ENCODE results near the gene GNAZ.

The GNAZ gene

DNA sequence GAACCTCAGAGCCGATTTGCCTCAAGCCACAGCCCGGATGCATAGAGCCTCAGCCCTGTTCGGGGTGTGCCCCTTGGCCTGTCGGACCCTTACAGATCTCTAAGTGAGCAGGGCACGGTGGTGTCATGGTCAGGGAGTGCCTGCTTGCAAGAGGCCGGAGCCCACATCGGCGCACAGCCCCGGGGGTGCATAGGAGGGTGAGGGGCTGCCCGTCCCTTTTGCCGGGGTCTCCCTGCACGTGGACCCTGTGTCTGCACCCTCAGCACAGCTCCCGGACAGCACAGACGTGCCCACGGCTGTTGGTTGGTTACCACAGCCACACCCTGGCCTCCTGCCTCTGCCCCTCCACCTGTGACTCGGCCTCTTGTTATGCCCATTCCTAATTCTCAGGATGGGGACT is 81.5 kb downstream of the GNAZ start:
- DNase-seq (ENCODE audit: low spot score): no peak
- no peak for FAIRE-seq

DNA sequence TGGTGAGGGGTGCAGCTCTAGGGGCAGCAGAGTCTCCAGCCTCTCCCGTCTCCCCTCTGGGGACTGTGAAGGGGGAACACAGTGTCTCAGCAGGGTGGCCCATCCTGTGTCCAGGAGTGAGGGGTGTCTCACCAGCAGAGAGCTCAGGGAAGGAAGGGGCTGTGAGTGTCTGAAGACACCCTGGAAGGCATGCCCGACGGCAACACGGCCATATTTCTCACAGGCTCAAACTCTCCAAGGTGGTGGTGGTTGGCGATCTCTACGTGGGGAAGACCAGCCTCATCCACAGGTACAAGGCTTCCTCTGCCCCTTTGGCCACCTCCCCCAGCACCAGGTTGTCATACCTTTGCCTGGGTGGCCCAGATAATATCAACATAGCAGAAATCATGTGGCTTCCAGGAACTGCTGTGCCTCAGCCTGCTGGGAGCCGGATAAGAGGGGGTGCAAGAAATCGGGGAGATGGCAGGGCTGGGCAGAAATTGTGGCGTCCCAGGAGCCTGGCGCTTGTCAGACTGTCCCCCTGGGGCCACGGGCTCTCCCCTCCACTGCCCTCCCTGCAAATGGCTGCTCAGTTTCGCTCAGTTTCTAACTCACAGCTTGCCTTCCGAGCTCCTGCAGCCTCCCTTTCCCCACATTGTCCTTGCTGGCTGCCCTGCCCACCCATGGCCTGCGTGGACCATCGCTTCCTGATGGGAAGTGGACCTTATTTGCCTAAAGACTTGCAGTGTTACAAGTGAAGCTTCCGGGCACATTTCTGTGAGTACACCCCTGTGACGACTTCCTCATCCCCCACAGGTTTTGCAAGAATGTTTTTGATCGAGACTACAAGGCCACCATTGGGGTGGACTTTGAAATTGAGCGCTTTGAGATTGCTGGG is 82.2 kb downstream of the GNAZ start:
- FAIRE-seq (no peak), DNase-seq (ENCODE audit: low spot score) (no peak)

DNA sequence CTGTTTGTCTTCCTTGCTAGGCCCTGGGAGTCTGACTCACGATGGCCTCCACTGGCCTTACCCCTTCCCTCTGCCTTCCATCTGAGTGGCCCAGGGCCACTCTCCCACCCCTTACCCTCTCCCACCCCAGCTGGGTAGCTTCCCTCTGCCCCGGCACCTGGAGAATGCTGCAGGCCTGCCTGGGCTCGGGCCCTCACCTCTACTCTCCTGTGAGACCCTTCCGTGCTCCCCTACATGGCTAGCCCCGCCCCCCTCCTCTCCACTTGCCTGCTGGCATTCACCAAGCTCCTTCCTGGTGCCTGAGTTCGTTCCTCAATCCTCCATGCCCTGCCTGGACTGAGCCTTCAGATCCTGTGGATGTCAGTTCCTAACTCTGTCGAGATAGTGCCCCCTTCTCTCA is 83.7 kb downstream of the GNAZ start:
- FAIRE-seq (no peak), DNase-seq (ENCODE audit: low spot score) (no peak)

DNA sequence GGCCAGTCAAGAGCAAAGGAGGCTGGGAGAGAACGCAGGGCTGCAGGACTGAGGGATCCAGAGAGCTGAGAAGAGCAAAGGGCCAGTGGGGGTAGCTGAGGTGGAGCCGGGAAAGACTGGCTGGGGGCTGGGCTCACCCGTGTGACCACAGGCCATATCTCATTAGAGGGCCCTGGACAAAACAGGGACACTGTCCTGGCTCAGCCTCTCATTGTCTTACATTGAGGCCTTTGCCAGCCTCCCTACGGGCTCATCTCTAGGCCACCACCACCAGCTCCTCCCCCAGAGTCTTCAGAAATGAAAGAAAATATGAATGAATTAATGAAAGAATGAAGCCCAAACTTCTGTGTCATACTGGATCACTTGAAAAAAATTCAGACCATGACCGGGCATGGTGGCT is 84.1 kb downstream of the GNAZ start:
- FAIRE-seq: no peak
- DNase-seq (ENCODE audit: low spot score): no peak

DNA sequence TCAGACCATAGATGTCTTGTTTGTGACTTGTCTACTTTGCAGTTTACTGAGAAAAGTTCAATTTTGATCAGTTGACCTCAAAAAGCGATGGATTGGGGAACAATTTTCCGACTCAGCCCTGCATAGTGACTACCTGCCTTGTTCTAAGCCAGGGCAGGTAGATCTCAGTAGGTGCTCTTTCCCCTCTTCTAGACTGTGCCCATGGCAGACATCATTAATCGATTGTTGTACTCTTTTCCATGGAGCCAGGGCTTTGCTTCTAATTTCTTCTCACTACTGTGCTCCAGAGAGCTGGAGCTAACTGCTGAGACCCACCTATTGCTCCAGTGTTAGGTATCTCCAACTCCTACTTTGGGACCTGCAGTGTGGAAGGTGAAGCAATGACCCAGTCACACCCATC is 84.8 kb downstream of the GNAZ start:
- DNase-seq (ENCODE audit: low spot score) (no peak), FAIRE-seq (no peak)

DNA sequence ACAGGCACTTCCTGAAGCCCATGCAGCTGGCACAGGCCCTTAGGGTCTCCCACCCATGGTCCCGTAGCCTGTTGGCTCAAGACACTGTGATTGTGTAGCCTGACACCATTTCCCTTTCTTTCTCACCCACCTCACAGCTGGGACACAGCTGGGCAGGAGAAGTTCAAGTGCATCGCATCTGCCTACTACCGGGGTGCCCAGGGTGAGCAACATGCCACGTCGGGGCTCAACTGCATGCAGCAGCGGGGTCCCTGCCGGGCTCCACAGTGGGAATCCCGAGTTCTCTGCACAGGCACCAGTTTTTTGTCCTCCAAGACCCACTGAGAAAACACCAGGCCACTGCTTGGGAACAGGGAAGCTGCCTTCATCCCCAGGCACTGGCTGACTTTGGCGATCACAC is 85.5 kb downstream of the GNAZ start:
- FAIRE-seq (no peak), DNase-seq (ENCODE audit: low spot score) (no peak)

DNA sequence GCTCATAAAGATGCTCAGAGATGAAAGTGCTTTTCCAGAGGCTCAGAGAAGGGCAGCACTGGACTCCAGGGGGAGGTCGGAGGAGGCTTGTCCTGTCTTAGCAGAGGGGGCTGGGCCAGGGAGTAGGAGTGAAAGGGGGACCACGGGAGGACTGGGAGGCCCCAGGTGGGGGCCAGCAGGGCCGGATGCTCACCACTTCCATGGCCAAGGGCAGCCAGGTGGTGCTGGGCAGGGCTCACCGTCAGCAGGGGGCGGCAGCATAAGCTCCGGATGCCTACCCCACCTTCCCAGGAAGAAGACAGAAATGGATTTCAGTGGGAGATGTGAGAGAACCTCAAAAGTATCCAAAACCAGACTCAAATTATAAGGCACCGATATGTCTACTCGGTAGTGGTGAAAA is 86.0 kb downstream of the GNAZ start:
- FAIRE-seq: no peak
- DNase-seq (ENCODE audit: low spot score): no peak

DNA sequence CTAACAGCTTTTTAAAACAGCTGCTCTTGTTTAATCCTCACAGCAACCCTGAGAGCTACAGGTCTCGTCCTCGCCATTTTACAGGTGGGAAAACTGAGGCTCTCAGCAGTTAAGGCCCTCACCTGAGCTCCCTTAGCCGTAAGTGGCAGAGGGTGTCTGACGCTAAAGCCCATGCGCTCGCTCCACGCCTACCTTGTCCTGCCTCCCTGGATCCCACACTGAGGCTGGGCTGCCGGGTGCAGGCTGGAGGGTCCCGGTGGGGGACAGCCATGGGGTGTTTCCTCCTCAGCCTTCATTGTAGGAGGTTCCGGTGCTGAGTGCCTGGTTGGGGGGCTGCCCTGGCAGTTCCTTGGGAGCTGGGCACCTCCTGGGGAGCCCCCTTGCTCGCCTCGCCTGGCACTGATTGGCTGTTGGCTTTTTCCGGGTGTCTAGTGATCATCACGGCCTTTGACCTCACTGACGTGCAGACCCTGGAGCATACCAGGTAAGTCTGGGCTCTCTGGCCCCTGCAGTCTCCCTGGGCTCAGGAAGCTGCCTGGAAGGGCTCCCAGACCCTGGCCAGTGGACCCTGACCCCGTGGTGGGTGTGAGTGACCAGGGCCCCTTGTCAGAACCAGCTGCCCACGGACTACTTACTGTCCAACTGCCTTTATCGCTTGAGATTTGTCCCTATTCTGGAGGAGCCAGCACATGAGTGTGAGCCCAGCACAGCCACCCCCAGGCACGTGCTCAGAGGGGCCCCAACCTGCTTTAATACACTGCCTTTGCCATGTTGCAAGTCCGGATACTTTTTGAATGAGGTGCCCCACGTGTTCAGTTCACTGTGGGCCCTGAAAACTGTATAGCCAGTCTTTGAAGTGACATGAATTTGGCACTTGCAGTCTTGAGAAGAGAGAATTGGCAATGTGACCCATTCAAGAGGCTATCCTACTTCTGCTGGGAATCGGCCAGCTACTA is 87.5 kb downstream of the GNAZ start:
- no peak for DNase-seq (ENCODE audit: low spot score)
- FAIRE-seq: no peak

DNA sequence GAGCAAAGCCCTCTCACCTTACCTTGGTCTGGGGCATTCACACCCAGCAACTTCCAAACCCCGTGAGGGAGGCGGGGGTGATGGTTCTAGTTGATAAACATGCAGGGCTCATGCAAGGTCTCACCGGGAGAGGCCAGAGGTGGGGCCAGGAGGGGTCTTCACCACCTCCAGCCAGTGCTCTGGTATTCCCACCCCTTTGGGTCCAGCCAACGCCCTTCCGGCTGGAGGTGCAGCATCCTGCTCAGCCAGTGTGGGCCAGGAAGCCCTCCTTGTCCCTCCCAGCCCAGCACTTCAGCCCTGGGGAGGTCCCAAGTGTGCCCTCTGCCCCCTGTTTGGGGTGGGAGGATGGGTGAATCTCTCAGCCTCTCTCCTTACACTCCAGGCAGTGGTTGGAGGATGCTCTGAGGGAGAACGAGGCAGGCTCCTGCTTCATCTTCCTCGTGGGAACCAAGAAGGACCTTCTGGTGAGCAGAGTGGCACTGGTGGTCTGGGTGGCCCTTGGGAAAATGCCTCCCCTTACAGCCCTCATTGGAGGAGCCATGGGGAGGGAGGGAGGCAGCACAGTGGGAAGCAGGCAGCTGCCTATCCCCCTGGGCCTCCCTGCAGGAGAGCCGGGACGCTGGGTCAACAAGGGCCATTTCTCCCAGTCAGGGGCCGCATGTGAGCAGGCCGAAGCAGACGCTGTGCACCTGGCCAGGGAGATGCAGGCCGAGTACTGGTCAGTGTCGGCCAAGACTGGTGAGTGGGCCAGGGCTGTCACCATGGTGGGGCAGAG is 88.4 kb downstream of the GNAZ start:
- FAIRE-seq (no peak), DNase-seq (ENCODE audit: low spot score) (no peak)

DNA sequence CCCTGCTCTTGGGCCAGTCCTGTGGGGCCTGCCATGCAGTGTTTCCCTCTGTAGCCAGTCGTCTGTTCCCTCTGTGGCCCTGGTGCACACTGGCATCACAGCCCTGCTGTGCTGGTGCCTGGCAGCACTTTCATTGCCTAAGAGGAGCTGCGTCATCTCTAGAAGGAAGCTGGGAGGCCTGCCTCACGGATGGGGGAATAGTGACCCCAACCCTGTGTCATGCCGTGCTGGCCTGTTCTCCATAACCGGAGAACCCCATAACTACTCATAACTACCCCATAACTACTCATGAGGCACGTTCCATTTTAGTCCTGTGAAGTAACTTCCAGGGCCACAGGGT is 88.9 kb downstream of the GNAZ start:
- no peak for DNase-seq (ENCODE audit: low spot score)
- no peak for FAIRE-seq

DNA sequence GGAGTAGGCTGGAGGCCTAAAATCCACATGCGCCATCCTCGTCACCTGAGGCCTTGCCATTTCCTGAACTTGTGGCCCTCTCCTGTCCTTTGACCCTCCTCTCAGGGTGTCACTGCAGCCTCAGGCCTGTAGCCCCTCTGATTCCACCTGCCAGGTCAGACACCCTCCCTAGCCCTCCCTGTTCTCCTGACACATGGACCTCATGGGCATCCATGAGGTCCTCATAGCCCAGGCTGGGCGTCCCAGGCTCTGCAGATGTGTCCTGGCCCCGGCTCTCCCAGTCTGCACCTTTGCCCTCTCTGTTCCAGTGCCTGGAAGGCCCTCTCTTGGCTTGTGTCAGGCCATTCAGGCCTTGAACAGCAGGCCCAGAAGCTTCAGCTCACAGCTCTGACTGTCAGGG is 90.7 kb downstream of the GNAZ start:
- no peak for DNase-seq (ENCODE audit: low spot score)
- no peak for FAIRE-seq

DNA sequence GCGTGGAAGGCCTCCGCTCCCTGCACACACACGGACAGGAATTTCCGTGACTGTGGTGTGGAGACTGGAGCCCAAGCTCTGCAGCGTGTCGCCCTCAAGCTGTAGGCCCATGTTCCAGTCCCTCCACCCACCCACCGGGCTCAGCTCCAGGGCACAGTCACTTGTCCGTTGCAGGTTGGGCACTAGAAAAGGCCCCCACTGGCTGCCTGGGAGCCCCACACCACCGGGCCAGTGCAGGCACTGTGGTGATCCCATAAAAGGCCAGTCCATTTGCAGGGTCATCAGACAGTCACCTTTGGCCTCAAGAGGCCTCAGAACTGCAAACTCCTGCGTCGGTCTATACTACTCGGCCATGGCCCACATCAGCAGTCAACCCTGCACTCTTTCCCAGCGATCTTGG is 91.3 kb downstream of the GNAZ start:
- DNase-seq (ENCODE audit: low spot score) (no peak), FAIRE-seq (no peak)

DNA sequence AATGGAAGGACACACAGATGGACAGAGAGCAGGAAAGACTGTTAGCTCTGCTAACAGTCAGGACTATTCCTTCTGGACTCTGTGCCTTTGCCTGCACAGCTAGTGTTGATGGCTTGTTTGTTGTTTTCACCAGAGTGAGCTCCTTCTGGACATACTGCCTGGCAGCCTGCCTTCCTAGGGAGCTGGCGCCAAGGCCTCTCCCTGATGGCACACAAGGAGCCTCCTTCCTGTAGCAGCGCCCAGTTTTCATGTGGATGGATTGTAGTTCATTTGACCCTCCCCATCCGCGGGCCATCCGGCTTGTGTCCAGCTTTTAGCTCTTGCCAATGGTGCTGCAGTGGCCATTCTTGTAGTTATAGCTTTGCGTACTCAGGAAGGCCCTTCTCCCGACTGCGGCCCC is 93.3 kb downstream of the GNAZ start:
- FAIRE-seq: no peak
- no peak for DNase-seq (ENCODE audit: low spot score)

DNA sequence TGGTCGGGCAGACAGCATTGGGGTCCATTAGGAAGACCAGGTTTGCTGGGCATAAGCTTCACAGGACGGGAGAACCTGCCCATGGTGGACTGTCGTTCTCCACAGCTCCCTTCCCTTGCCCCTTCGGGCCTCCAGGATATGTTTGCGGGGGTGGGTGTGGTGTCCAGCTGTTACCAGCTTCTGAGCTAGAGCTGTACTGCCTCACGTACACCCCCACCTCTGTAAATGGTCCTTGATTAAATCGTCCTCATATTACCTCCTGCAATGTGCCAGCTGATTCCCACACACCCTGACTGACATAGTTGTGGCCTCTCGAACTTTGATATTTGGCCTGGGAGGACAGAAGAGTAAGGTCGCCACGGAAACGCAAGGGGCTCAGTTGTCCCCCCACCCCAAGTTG is 93.8 kb downstream of the GNAZ start:
- FAIRE-seq: no peak
- no peak for DNase-seq (ENCODE audit: low spot score)

DNA sequence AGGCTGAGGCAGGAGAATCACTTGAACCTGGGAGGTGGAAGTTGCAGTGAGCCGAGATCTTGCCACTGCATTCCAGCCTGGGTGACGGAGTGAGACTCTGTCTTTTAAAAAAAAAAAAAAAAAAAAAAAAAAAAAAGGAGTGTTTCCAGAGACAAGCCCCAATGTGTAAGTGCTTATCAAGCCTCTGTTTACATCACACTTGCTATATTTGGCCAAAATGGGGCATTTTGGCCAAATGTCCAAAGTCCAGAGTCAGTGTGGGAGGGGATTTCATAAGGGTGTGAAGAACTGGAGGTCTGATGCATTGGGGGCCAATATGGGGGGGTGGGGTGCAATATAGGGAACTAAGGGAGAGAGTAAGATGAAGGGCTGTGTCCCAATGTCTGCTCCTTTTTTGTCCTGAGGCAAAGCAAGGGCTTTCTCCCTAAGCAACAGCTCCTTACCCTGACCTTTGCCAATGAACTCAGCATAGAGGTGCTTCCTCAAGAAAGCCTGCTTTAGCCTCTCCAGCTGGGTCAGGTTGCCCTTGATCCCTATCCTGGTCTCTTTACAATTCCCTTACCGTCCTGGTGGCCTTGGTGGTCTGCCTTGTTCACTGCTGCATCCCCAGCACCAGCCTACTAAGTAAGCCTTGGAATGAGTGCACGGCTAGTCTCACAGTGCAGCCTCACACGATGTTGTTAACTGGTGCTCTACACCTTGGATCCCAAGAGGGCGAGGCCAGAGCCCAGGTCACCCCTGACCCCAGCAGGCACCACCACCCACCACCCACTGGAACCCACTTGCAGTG is 95.9 kb downstream of the GNAZ start:
- FAIRE-seq: no peak
- no peak for DNase-seq (ENCODE audit: low spot score)

DNA sequence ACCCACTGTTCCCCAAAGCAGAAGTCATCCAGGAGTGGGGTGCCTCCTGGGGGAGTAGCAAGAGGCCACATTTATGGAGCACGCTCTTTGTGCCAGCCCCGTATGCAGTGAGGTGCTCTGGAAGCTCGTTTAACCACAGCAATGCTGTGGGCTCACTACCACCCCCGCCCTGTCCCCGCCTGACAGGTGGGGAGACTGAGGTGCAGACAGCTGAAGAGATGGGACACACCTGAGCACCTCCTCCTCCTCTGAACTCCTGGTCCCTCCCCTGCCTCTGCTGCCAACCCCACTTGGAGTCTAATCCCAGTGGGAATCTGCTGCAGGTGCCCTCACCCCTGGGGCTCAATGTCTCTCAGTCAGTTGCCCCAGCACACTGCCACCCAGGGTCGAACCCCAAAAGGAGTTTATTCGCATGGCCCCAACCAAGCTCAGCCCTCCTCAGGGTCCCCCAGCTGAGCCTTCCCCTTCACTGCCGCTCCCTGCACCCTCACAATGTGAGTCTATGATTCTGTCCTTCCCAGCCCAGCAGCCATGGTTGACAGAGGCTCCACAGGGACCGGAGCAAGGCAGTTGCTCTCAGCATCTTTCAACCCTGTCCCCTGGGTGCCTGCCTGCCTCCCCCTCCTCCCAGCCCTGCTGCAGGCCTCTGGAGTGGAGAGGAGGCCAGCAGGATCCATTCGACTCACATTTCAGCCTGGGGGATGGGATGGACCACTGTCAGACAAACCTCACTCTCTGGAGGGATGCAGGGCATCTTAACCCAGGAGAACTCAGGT is 96.7 kb downstream of the GNAZ start:
- DNase-seq (ENCODE audit: low spot score) (no peak), FAIRE-seq (no peak)

DNA sequence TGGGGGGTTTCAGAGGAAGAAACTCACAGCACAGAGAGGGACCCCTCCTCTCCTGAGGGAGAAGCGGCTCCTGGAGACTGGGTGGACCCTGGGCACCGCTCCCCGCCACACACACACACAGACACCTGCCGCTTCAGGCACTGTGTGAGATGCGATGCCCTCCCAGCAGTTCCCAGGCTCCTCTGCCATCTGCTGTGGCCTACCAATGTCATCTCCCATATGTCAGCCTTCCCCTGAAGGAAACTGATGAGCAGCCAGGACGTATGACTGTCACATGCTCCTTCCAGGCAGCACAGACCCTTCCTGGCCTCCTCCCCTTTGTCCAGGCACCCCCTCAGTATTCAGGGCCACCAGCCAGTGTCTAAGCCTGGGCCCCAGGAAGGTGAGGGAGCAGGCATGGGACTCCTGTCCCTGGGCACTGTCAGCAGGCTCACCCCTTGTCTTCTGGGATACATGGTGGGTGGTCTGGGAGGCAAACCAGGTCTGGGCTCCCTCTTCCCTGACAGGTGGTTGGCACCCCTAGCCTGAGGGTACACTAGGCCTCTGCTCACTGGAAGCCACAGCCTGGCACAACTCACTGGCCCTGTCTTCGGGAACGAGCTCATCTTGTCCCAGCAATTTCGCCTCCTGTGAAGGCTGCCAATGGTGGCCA is 98.2 kb downstream of the GNAZ start:
- no peak for DNase-seq (ENCODE audit: low spot score)

DNA sequence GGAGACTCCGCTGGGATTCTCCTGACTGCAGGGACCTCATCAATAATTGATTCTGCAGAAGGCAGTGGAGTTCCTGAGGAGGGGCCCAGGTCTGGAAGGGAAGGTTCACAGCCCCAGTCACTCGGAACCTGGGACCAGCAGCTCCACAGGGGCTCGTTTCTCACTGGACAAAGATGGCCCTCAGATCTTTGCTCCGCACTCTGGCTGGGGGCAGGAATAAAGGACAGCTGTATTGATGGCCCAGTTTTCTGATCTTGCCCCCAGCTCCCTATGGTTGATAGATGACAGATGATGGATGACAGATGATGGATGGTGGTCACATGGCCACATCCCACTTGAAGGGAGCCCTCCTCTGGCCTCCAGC is 98.7 kb downstream of the GNAZ start:
- FAIRE-seq: no peak
- DNase-seq (ENCODE audit: low spot score): no peak

More for the DNA sequence above, 98.2 kb downstream of the GNAZ start:
- FAIRE-seq: no peak
